Right atrium auricular region (tissue), 2 donors: ENCODE measurements around the gene FRS2. TPM values are rescaled to one million over a fixed set of nuclear protein-coding genes. Genes with fewer than 3 reads are reported as not detected.

Experiments
- DNase-seq: peaks from one replicate; pipeline ENCODE4 v3.0.0-alpha.2; 2019; ENCODE audit warnings: low spot score
- H3K27ac ChIP-seq, 2 donors: fragments of 200-600 bp; sonication (generic); 1 replicate in 1 of 2; 2 replicates in 1 of 2; pipeline ENCODE4 v1.5.1; 2016 to 2019
- H3K27me3 ChIP-seq, 2 donors: fragments of 200-600 bp; sonication (generic); one replicate each; pipeline versions ENCODE4 v1.5.1 to v1.6.0; 2017 to 2019
- H3K36me3 ChIP-seq: fragments of 200-600 bp; sonication (generic); one replicate; pipeline ENCODE4 v1.5.1; 2016
- H3K4me1 ChIP-seq, 2 donors: fragments of 200-600 bp; sonication (generic); one replicate each; pipeline versions ENCODE4 v1.5.1 to v1.6.0; 2017 to 2019
- H3K4me3 ChIP-seq, 2 donors: fragments of 200-600 bp; sonication (generic); 1 replicate in 1 of 2; 2 replicates in 1 of 2; pipeline ENCODE4 v1.5.1; 2017 to 2019; ENCODE audit warnings: mild to moderate bottlenecking in 1 of 2, moderate library complexity in 1 of 2
- H3K9me3 ChIP-seq, 2 donors: fragments of 200-600 bp; sonication (generic); one replicate each; pipeline ENCODE4 v1.5.1; 2019
- total RNA-seq, 2 donors: library from RNA; depleted of rRNA; stranded (reverse); fragments of >200 nt; gene quantifications; one replicate each; pipeline ENCODE4 v1.1.0, GENCODE V29; 2016
- TF ChIP-seq, protein P1 (sequence below), 2 donors: fragments of 200-600 bp; sonication (generic); IDR thresholded peaks; one replicate each; pipeline ENCODE4 v1.5.1; 2019; ENCODE audit warnings: antibody characterized with exemption in 2 of 2

The FRS2 gene
- total RNA-seq, 2 donors from 2014 or later = 25.9 to 32.5 TPM

DNA sequence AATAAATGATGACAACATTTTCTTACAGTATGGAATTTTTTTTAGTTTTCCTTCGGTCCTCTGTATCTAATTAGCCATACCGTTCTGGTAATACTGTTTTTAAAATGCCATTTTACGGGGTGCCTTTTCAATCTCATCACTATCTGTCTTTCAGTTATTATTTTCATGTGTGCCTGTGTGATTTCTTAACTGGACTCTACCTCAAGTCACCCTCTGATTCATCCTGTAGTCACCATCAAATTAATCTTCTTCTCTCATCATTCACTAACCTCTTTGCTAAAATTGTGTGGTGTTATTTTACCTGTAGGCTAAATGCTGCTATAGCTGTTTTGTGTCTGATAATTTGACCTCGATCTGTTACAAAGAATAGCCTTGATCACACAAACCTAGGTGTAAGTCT, 99.0 kb downstream of the FRS2 start:
- no peak for DNase-seq
- no peaks in the 10 kb centered on the region for H3K27me3 ChIP-seq
- H3K4me1 ChIP-seq = no peaks in the 10 kb centered on the region
- TF ChIP-seq, protein P1, sequence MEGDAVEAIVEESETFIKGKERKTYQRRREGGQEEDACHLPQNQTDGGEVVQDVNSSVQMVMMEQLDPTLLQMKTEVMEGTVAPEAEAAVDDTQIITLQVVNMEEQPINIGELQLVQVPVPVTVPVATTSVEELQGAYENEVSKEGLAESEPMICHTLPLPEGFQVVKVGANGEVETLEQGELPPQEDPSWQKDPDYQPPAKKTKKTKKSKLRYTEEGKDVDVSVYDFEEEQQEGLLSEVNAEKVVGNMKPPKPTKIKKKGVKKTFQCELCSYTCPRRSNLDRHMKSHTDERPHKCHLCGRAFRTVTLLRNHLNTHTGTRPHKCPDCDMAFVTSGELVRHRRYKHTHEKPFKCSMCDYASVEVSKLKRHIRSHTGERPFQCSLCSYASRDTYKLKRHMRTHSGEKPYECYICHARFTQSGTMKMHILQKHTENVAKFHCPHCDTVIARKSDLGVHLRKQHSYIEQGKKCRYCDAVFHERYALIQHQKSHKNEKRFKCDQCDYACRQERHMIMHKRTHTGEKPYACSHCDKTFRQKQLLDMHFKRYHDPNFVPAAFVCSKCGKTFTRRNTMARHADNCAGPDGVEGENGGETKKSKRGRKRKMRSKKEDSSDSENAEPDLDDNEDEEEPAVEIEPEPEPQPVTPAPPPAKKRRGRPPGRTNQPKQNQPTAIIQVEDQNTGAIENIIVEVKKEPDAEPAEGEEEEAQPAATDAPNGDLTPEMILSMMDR (IDR thresholded peaks at IDR 0.05) = no peak
- no peaks in the 10 kb centered on the region for H3K9me3 ChIP-seq
- H3K4me3 ChIP-seq = no peak overlapping the region
- peaks cover 24% of the 10 kb centered on the region for H3K36me3 ChIP-seq
- no peak overlapping the region for H3K27ac ChIP-seq

GRCh38 chr12:69570000-69570516, 99.9 kb downstream of the FRS2 start:
- no peak for DNase-seq
- H3K4me3 ChIP-seq = no peak overlapping the region
- H3K9me3 ChIP-seq = no peaks in the 10 kb centered on the region
- peaks cover 24% of the 10 kb centered on the region for H3K36me3 ChIP-seq
- no peaks in the 10 kb centered on the region for H3K4me1 ChIP-seq
- TF ChIP-seq, protein P1 (IDR thresholded peaks at IDR 0.05) = no peak
- H3K27me3 ChIP-seq = no peaks in the 10 kb centered on the region
- no peak overlapping the region for H3K27ac ChIP-seq

DNA sequence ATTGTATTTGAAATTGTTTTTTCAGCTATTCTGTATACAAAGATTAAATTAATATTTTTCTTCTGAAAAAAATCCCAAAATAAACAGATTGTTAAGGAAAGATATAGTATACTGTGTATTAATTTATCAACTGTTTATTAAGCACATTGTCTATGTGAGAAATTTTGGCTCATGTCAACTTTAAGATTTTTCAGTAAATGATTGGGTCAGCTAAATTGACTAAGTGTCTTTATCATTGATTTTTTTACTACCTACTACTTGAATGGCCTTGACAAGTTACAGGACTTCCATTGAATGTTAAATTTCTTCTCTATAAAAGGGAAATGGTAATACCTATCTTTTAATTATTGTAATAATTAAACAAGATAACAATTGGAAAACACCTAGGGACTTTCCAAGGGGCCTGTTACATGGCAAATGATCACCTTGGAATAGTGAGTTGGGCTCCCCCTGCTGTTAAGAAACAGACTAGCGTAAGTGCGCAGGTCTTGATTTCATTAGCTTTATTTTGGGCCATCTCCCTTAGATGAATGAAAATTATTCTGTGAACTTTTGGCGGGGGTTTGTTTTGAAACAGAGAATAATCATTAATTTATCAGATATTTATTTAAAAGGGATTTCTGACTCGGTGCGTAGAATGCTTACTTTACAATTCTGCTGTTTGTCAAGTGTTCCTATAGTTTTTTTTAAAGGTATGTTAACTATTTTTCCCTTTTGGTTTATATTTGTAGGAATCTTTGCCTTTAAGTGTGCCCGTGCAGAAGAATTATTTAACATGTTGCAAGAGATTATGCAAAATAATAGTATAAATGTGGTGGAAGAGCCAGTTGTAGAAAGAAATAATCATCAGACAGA, 100.6 kb downstream of the FRS2 start:
- Histone ChIP-seq H3K9me3 (no peaks in the 10 kb centered on the region), H3K36me3 (peaks cover 27% of the 10 kb centered on the region), H3K27ac (no peak overlapping the region), H3K27me3 (no peaks in the 10 kb centered on the region), H3K4me3 (no peak overlapping the region), H3K4me1 (no peaks in the 10 kb centered on the region)
- TF ChIP-seq, protein P1 (IDR thresholded peaks at IDR 0.05) = peak; percentile 60 to 82
- DNase-seq = no peak

DNA sequence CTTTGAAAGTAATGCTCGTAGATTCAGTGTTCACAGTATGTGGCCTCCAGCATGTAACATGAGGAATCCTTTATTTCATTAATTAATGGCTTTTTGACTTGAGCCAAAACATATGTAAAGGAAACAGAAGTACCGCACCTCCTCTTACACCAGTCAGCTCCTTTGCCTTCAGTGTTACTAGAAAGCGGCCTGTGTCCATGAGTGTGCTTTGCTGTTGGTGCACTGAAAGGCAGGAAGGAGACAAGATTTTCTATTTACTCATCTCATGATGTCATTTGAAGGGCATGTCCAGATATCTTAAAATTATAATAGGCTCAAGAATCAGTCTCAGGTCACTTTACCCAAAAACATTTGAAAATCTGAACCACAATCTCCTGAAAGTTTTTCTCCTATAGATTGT, 105.2 kb downstream of the FRS2 start:
- no peaks in the 10 kb centered on the region for H3K4me1 ChIP-seq
- H3K27me3 ChIP-seq = no peaks in the 10 kb centered on the region
- H3K9me3 ChIP-seq = no peaks in the 10 kb centered on the region
- no peak for DNase-seq
- peaks cover 27% of the 10 kb centered on the region for H3K36me3 ChIP-seq
- H3K27ac ChIP-seq = no peak overlapping the region
- H3K4me3 ChIP-seq = no peak overlapping the region
- TF ChIP-seq, protein P1 (IDR thresholded peaks at IDR 0.05) = no peak

DNA sequence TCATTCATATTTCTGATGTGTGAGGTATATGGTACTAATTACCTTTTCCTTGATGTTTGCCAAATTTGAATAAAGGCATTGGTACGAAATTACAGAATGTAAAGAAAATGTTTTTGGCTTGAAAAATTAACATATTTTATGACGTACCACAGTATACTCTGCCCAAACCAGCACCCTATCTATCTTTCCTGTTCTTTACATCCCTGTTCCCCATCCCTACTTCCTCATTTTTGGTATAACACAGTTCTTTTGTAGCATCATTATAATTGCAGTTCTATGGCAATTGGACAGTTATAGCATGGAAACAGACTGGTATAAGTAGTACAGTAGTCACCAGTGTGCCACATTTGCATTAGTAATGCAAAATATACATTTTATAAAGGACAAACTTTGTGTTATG, 108.1 kb downstream of the FRS2 start:
- TF ChIP-seq, protein P1 (IDR thresholded peaks at IDR 0.05) = no peak
- Histone ChIP-seq H3K27ac (no peak overlapping the region), H3K4me3 (no peak overlapping the region), H3K36me3 (peaks cover 21% of the 10 kb centered on the region), H3K9me3 (no peaks in the 10 kb centered on the region), H3K27me3 (no peaks in the 10 kb centered on the region), H3K4me1 (no peaks in the 10 kb centered on the region)
- no peak for DNase-seq
